Loucy (cell line): ENCODE results near the gene ODF2.
A peak's percentile ranks its signal among the peaks of the same experiment; 100 is the strongest.

Experiments
- H2AFZ ChIP-seq: fragments of 200-600 bp; sonication (generic); 2 replicates; pipeline ENCODE4 v1.6.0; 2016; ENCODE audit warnings: antibody characterized with exemption, mild to moderate bottlenecking, low read length, moderate library complexity
- H3F3A ChIP-seq: fragments of 200-600 bp; 2 replicates; pipeline ENCODE4 v1.6.0; 2016; ENCODE audit warnings: antibody characterized with exemption, low read depth, mild to moderate bottlenecking
- H3K27me3 ChIP-seq: fragments of 200-600 bp; sonication (generic); 2 replicates; pipeline ENCODE4 v1.6.1; 2014; ENCODE audit warnings: low read length, mild to moderate bottlenecking; ENCODE audit not compliant: insufficient read depth, poor library complexity, severe bottlenecking
- H3K36me3 ChIP-seq: fragments of 200-600 bp; sonication (generic); 2 replicates; pipeline ENCODE4 v1.6.1; 2016; ENCODE audit warnings: low read length; ENCODE audit not compliant: insufficient read depth
- H3K4me1 ChIP-seq: fragments of 200-600 bp; sonication (generic); 2 replicates; pipeline ENCODE4 v1.5.1; 2014; ENCODE audit warnings: low read length, mild to moderate bottlenecking; ENCODE audit not compliant: insufficient read depth, poor library complexity, severe bottlenecking
- H3K4me2 ChIP-seq: fragments of 200-600 bp; sonication (generic); 2 replicates; pipeline ENCODE4 v1.6.0; 2014; ENCODE audit warnings: antibody characterized with exemption, low read length, low read depth, mild to moderate bottlenecking; ENCODE audit not compliant: poor library complexity, severe bottlenecking
- H3K4me3 ChIP-seq: fragments of 200-600 bp; sonication (generic); 2 replicates; pipeline ENCODE4 v1.5.1; 2014; ENCODE audit warnings: low read length, mild to moderate bottlenecking, mixed read lengths; ENCODE audit not compliant: poor library complexity, severe bottlenecking
- H3K79me2 ChIP-seq: fragments of 200-600 bp; sonication (generic); 2 replicates; pipeline ENCODE4 v1.6.1; 2014; ENCODE audit warnings: low read length; ENCODE audit not compliant: insufficient read depth
- H3K9ac ChIP-seq: fragments of 200-600 bp; sonication (generic); 2 replicates; pipeline ENCODE4 v1.6.0; 2014; ENCODE audit warnings: mild to moderate bottlenecking, low read depth, low read length, moderate library complexity; ENCODE audit not compliant: poor library complexity, severe bottlenecking
- H3K9me2 ChIP-seq: fragments of 200-600 bp; sonication (generic); replicated peaks from 2 replicates; pipeline ENCODE4 v1.6.1; 2016; ENCODE audit warnings: low read depth, low read length, mixed read lengths
- H3K9me3 ChIP-seq: fragments of 200-600 bp; sonication (generic); 2 replicates; pipeline ENCODE4 v1.6.1; 2014; ENCODE audit warnings: mild to moderate bottlenecking, antibody characterized with exemption, low read length, low read depth; ENCODE audit not compliant: insufficient read depth
- H4K20me1 ChIP-seq: fragments of 200-600 bp; sonication (generic); 2 replicates; pipeline ENCODE4 v1.6.0; 2014; ENCODE audit warnings: antibody characterized with exemption, low read length, mild to moderate bottlenecking; ENCODE audit not compliant: insufficient read depth, poor library complexity, severe bottlenecking
- EZH2phosphoT487 ChIP-seq: fragments of 200-600 bp; IDR thresholded peaks from 2 replicates; pipeline ENCODE4 v1.6.1; 2018; ENCODE audit warnings: antibody characterized with exemption, mild to moderate bottlenecking, moderate library complexity, borderline replicate concordance
- TF ChIP-seq, protein P1 (sequence below): fragments of 200-600 bp; sonication (generic); conservative IDR thresholded peaks from 2 replicates; pipeline ENCODE4 v1.5.1; 2014; ENCODE audit warnings: mild to moderate bottlenecking, antibody characterized with exemption, low read length

The ODF2 gene

DNA sequence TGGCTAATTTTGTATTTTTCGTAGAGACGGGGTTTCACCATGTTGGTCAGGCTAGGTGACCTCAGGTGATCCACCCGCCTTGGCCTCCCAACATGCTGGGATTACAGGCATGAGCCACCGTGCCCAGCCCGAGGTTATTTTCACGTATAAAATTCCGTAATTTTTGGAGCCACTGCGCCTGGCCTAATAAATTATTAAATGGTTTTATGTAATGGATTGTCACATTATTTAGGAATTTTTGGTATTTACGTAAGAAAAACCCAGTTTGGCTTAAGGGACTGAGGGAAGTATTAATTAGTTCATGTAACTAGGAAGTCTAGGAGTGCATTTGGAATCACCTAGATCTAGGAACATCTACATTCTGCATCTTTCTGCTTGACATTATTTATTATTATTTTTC is 57.0 kb downstream of the ODF2 start:
- no peak overlapping the region for H3K4me3 ChIP-seq
- no peak for TF ChIP-seq EZH2phosphoT487
- TF ChIP-seq, protein P1, sequence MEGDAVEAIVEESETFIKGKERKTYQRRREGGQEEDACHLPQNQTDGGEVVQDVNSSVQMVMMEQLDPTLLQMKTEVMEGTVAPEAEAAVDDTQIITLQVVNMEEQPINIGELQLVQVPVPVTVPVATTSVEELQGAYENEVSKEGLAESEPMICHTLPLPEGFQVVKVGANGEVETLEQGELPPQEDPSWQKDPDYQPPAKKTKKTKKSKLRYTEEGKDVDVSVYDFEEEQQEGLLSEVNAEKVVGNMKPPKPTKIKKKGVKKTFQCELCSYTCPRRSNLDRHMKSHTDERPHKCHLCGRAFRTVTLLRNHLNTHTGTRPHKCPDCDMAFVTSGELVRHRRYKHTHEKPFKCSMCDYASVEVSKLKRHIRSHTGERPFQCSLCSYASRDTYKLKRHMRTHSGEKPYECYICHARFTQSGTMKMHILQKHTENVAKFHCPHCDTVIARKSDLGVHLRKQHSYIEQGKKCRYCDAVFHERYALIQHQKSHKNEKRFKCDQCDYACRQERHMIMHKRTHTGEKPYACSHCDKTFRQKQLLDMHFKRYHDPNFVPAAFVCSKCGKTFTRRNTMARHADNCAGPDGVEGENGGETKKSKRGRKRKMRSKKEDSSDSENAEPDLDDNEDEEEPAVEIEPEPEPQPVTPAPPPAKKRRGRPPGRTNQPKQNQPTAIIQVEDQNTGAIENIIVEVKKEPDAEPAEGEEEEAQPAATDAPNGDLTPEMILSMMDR: no peak
- H2AFZ ChIP-seq: no peak overlapping the region
- H3K9ac ChIP-seq: no peak overlapping the region
- H3K27me3 ChIP-seq: no peaks in the 10 kb centered on the region
- H3K36me3 ChIP-seq: peaks cover 34% of the 10 kb centered on the region; the same call in 1 of the 2 replicates
- H4K20me1 ChIP-seq: peaks cover 6% of the 10 kb centered on the region
- H3K9me2 ChIP-seq: no peaks in the 10 kb centered on the region
- peak overlapping the region; percentile 66 for H3K4me2 ChIP-seq
- peaks cover 22% of the 10 kb centered on the region for H3K4me1 ChIP-seq
- no peaks in the 10 kb centered on the region for H3F3A ChIP-seq
- no peaks in the 10 kb centered on the region for H3K9me3 ChIP-seq
- H3K79me2 ChIP-seq: peaks cover 12% of the 10 kb centered on the region; the same call in 1 of the 2 replicates

DNA sequence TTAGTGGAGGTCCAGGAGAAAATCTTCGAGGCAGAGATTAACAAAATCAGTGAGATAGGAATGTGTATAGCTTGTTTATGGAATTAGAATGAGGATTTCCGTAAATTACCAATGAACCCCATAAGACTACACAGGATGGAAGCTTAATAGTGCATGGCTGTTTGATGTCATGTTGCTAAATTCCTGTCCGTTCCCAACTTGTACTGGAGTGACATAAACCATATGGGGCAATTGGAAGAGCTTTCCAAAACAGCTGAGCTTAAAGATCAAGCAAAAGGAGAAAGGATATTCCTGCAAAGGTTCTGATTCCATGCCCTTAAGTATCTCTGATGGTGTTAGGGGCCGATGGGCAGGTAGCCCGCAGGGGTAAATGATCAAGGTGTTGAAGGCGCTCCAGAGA is 66.2 kb downstream of the ODF2 start:
- Histone ChIP-seq H3K4me1 (no peaks in the 10 kb centered on the region), H3K79me2 (no peaks in the 10 kb centered on the region), H3K4me2 (no peak overlapping the region), H2AFZ (no peak overlapping the region), H3K9me2 (no peaks in the 10 kb centered on the region), H3K36me3 (peaks cover 57% of the 10 kb centered on the region; the same call in 1 of the 2 replicates), H3K9ac (no peak overlapping the region), H3K9me3 (no peaks in the 10 kb centered on the region), H3K27me3 (no peaks in the 10 kb centered on the region), H3K4me3 (no peak overlapping the region), H3F3A (no peaks in the 10 kb centered on the region), H4K20me1 (no peaks in the 10 kb centered on the region)
- TF ChIP-seq EZH2phosphoT487: no peak
- TF ChIP-seq, protein P1: no peak

GRCh38 chr9:128523199-128523925 is 67.6 kb downstream of the ODF2 start:
- H3K27me3 ChIP-seq: no peaks in the 10 kb centered on the region
- H4K20me1 ChIP-seq: no peaks in the 10 kb centered on the region
- no peak overlapping the region for H3K4me2 ChIP-seq
- H3K4me3 ChIP-seq: no peak overlapping the region
- no peaks in the 10 kb centered on the region for H3K9me2 ChIP-seq
- peaks cover 53% of the 10 kb centered on the region; the same call in 1 of the 2 replicates for H3K36me3 ChIP-seq
- H3K9me3 ChIP-seq: no peaks in the 10 kb centered on the region
- TF ChIP-seq, protein P1: no peak
- no peak for TF ChIP-seq EZH2phosphoT487
- no peaks in the 10 kb centered on the region for H3K79me2 ChIP-seq
- no peaks in the 10 kb centered on the region for H3F3A ChIP-seq
- H3K9ac ChIP-seq: no peak overlapping the region
- H3K4me1 ChIP-seq: no peaks in the 10 kb centered on the region
- no peak overlapping the region for H2AFZ ChIP-seq
